ENCODE measurements around the gene CBR3. TPM values are rescaled to one million over a fixed set of nuclear protein-coding genes. Genes with fewer than 3 reads are reported as not detected.

CBR3 gene
- total RNA-seq, 1 experiment from 2014 or later, result 12.9 TPM

GRCh38 chr21:36186506-36187399 lies 51.9 kb downstream of the CBR3 start:
- POLR2A ChIA-PET, result interaction anchor here (0.6 to 0.7 kb wide), 3 partner anchors 14 to 133 kb away, joined by 3 to 5 read pairs (median 3); partner anchors contain the start of gene MORC3
- Mint-ChIP-seq H3K4me1 (peaks cover 5% of the 10 kb centered on the region), H3K27me3 (ENCODE audit: low read depth) (no peaks in the 10 kb centered on the region), H3K4me3 (no peak overlapping the region), H3K27ac (no peak overlapping the region), H3K9me3 (no peaks in the 10 kb centered on the region), H3K36me3 (no peaks in the 10 kb centered on the region)
- ATAC-seq (peak; percentile 55), DNase-seq (ENCODE audit: low spot score) (peak; percentile 20)
- CTCF ChIA-PET, result interaction anchor here (1.0 to 2.4 kb wide), 6 partner anchors 11 to 236 kb away, joined by 3 to 10 read pairs (median 4); no protein-coding TSS in a partner anchor
- TF ChIP-seq PRRX2 (CRISPR knock-in tag; IDR thresholded peaks at IDR 0.05) (no peak), NFYB (CRISPR knock-in tag; conservative IDR thresholded peaks at IDR 0.05; ENCODE audit: low read depth) (no peak), GTF2I (CRISPR knock-in tag; conservative IDR thresholded peaks at IDR 0.05) (no peak), NR1H2 (CRISPR knock-in tag; IDR thresholded peaks at IDR 0.05) (no peak), ZNF423 (CRISPR knock-in tag; IDR thresholded peaks at IDR 0.05) (no peak), ATF3 (CRISPR knock-in tag; conservative IDR thresholded peaks at IDR 0.05) (no peak), E2F1 (CRISPR knock-in tag; IDR thresholded peaks at IDR 0.05) (no peak), MAX (CRISPR knock-in tag; IDR thresholded peaks at IDR 0.05) (no peak), SOX15 (CRISPR knock-in tag; IDR thresholded peaks at IDR 0.05) (no peak), JAZF1 (CRISPR knock-in tag; IDR thresholded peaks at IDR 0.05) (no peak), ZBTB43 (CRISPR knock-in tag; IDR thresholded peaks at IDR 0.05) (no peak), NR2C2 (CRISPR knock-in tag; IDR thresholded peaks at IDR 0.05) (no peak), OVOL2 (CRISPR knock-in tag; IDR thresholded peaks at IDR 0.05; ENCODE audit: borderline replicate concordance) (no peak), ZNF121 (CRISPR knock-in tag; IDR thresholded peaks at IDR 0.05) (no peak), ZNF317 (CRISPR knock-in tag; IDR thresholded peaks at IDR 0.05; ENCODE audit: borderline replicate concordance, low read depth) (no peak)
- TF ChIP-seq, protein P1, sequence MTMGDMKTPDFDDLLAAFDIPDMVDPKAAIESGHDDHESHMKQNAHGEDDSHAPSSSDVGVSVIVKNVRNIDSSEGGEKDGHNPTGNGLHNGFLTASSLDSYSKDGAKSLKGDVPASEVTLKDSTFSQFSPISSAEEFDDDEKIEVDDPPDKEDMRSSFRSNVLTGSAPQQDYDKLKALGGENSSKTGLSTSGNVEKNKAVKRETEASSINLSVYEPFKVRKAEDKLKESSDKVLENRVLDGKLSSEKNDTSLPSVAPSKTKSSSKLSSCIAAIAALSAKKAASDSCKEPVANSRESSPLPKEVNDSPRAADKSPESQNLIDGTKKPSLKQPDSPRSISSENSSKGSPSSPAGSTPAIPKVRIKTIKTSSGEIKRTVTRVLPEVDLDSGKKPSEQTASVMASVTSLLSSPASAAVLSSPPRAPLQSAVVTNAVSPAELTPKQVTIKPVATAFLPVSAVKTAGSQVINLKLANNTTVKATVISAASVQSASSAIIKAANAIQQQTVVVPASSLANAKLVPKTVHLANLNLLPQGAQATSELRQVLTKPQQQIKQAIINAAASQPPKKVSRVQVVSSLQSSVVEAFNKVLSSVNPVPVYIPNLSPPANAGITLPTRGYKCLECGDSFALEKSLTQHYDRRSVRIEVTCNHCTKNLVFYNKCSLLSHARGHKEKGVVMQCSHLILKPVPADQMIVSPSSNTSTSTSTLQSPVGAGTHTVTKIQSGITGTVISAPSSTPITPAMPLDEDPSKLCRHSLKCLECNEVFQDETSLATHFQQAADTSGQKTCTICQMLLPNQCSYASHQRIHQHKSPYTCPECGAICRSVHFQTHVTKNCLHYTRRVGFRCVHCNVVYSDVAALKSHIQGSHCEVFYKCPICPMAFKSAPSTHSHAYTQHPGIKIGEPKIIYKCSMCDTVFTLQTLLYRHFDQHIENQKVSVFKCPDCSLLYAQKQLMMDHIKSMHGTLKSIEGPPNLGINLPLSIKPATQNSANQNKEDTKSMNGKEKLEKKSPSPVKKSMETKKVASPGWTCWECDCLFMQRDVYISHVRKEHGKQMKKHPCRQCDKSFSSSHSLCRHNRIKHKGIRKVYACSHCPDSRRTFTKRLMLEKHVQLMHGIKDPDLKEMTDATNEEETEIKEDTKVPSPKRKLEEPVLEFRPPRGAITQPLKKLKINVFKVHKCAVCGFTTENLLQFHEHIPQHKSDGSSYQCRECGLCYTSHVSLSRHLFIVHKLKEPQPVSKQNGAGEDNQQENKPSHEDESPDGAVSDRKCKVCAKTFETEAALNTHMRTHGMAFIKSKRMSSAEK (CRISPR knock-in tag; IDR thresholded peaks at IDR 0.05; ENCODE audit: borderline replicate concordance), result no peak
- TF ChIP-seq, protein P2, sequence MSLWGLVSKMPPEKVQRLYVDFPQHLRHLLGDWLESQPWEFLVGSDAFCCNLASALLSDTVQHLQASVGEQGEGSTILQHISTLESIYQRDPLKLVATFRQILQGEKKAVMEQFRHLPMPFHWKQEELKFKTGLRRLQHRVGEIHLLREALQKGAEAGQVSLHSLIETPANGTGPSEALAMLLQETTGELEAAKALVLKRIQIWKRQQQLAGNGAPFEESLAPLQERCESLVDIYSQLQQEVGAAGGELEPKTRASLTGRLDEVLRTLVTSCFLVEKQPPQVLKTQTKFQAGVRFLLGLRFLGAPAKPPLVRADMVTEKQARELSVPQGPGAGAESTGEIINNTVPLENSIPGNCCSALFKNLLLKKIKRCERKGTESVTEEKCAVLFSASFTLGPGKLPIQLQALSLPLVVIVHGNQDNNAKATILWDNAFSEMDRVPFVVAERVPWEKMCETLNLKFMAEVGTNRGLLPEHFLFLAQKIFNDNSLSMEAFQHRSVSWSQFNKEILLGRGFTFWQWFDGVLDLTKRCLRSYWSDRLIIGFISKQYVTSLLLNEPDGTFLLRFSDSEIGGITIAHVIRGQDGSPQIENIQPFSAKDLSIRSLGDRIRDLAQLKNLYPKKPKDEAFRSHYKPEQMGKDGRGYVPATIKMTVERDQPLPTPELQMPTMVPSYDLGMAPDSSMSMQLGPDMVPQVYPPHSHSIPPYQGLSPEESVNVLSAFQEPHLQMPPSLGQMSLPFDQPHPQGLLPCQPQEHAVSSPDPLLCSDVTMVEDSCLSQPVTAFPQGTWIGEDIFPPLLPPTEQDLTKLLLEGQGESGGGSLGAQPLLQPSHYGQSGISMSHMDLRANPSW (CRISPR knock-in tag; conservative IDR thresholded peaks at IDR 0.05; ENCODE audit: low read depth), result no peak
- TF ChIP-seq, protein P3, sequence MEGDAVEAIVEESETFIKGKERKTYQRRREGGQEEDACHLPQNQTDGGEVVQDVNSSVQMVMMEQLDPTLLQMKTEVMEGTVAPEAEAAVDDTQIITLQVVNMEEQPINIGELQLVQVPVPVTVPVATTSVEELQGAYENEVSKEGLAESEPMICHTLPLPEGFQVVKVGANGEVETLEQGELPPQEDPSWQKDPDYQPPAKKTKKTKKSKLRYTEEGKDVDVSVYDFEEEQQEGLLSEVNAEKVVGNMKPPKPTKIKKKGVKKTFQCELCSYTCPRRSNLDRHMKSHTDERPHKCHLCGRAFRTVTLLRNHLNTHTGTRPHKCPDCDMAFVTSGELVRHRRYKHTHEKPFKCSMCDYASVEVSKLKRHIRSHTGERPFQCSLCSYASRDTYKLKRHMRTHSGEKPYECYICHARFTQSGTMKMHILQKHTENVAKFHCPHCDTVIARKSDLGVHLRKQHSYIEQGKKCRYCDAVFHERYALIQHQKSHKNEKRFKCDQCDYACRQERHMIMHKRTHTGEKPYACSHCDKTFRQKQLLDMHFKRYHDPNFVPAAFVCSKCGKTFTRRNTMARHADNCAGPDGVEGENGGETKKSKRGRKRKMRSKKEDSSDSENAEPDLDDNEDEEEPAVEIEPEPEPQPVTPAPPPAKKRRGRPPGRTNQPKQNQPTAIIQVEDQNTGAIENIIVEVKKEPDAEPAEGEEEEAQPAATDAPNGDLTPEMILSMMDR (IDR thresholded peaks at IDR 0.05), result no peak

All from WTC11 (cell line).